H9 (cell line): ENCODE data around the gene PFKFB2. TPM values are rescaled to one million over a fixed set of nuclear protein-coding genes. Genes with fewer than 3 reads are reported as not detected.

Source experiments
- DNase-seq: peaks from one replicate; pipeline ENCODE4 v3.0.0-alpha.2; 2017
- H2AFZ ChIP-seq: one replicate; pipeline ENCODE4 v1.6.1; 2013; ENCODE audit warnings: mild to moderate bottlenecking, low read length, control low read depth, moderate library complexity
- H2AK5ac ChIP-seq: 2 replicates; pipeline ENCODE4 v1.6.1; 2013; ENCODE audit warnings: low read length, control low read depth, mixed read lengths; ENCODE audit not compliant: insufficient read length
- H2BK120ac ChIP-seq: one replicate; pipeline ENCODE4 v1.6.1; 2013; ENCODE audit warnings: low read depth, mild to moderate bottlenecking, low read length, control low read depth, inconsistent platforms; ENCODE audit not compliant: poor library complexity, severe bottlenecking
- H2BK12ac ChIP-seq: 2 replicates; pipeline ENCODE4 v1.6.1; 2013; ENCODE audit warnings: low read length, control low read depth, mixed read lengths, low read depth; ENCODE audit not compliant: insufficient read length
- H2BK15ac ChIP-seq: 2 replicates; pipeline ENCODE4 v1.6.1; 2013; ENCODE audit warnings: low read depth, low read length, control low read depth
- H2BK20ac ChIP-seq: one replicate; pipeline ENCODE4 v1.6.1; 2013; ENCODE audit warnings: low read depth, mild to moderate bottlenecking, low read length, control low read depth, inconsistent platforms; ENCODE audit not compliant: poor library complexity, severe bottlenecking
- H2BK5ac ChIP-seq: 2 replicates; pipeline ENCODE4 v1.6.1; 2013; ENCODE audit warnings: low read length, control low read depth, mixed read lengths; ENCODE audit not compliant: insufficient read length
- H3K14ac ChIP-seq: 2 replicates; pipeline ENCODE4 v1.6.1; 2013; ENCODE audit warnings: low read length, control low read depth; ENCODE audit not compliant: insufficient read depth
- H3K18ac ChIP-seq: 2 replicates; pipeline ENCODE4 v1.6.1; 2013; ENCODE audit warnings: low read depth, mild to moderate bottlenecking, mixed read lengths, low read length, control low read depth; ENCODE audit not compliant: insufficient read length
- H3K23ac ChIP-seq: 2 replicates; pipeline ENCODE4 v1.6.1; 2013; ENCODE audit warnings: low read length, control low read depth, mixed read lengths, low read depth; ENCODE audit not compliant: insufficient read length
- H3K23me2 ChIP-seq: 2 replicates; pipeline ENCODE4 v1.6.1; 2013; ENCODE audit warnings: low read depth, mild to moderate bottlenecking, mixed read lengths, low read length, control low read depth; ENCODE audit not compliant: insufficient read length, poor library complexity, severe bottlenecking
- H3K27ac ChIP-seq: 2 replicates; pipeline ENCODE4 v1.5.1; 2013; ENCODE audit warnings: low read length, control low read depth, mixed read lengths, low read depth; ENCODE audit not compliant: insufficient read length
- H3K27me3 ChIP-seq: 2 replicates; pipeline ENCODE4 v1.6.1; 2013; ENCODE audit warnings: low read length, control low read depth, inconsistent platforms; ENCODE audit not compliant: insufficient read depth
- H3K4ac ChIP-seq: 2 replicates; pipeline ENCODE4 v1.6.1; 2013; ENCODE audit warnings: low read depth, mild to moderate bottlenecking, control low read depth, inconsistent platforms, low read length, moderate library complexity
- H3K4me1 ChIP-seq: 2 replicates; pipeline ENCODE4 v1.6.1; 2013; ENCODE audit warnings: low read length, control low read depth, inconsistent platforms; ENCODE audit not compliant: insufficient read depth
- H3K4me2 ChIP-seq: 2 replicates; pipeline ENCODE4 v1.6.1; 2013; ENCODE audit warnings: low read length, control low read depth, mixed read lengths; ENCODE audit not compliant: insufficient read length, insufficient read depth
- H3K56ac ChIP-seq: 2 replicates; pipeline ENCODE4 v1.6.1; 2013; ENCODE audit warnings: low read depth, mild to moderate bottlenecking, mixed read lengths, low read length, control low read depth; ENCODE audit not compliant: insufficient read length
- H3K79me1 ChIP-seq: 2 replicates; pipeline ENCODE4 v1.6.1; 2013; ENCODE audit warnings: low read depth, mild to moderate bottlenecking, moderate library complexity, low read length, control low read depth, inconsistent platforms; ENCODE audit not compliant: insufficient read depth, poor library complexity, severe bottlenecking
- H3K79me2 ChIP-seq: 2 replicates; pipeline ENCODE4 v1.6.1; 2013; ENCODE audit warnings: low read length, control low read depth, inconsistent platforms; ENCODE audit not compliant: insufficient read depth
- H3K9ac ChIP-seq: 2 replicates; pipeline ENCODE4 v1.6.1; 2013; ENCODE audit warnings: low read length, control low read depth, mixed read lengths; ENCODE audit not compliant: insufficient read length; ENCODE audit errors: extremely low read depth
- H3K9me3 ChIP-seq: one replicate; pipeline ENCODE4 v1.6.1; 2013; ENCODE audit warnings: low read depth, low read length, inconsistent platforms; ENCODE audit not compliant: control insufficient read depth
- H3T11ph ChIP-seq: one replicate; pipeline ENCODE4 v1.6.1; 2013; ENCODE audit warnings: mild to moderate bottlenecking, low read length, control low read depth, inconsistent platforms
- H4K20me1 ChIP-seq: one replicate; pipeline ENCODE4 v1.6.1; 2013; ENCODE audit not compliant: control insufficient read depth, insufficient read length, insufficient read depth
- H4K5ac ChIP-seq: 2 replicates; pipeline ENCODE4 v1.6.1; 2013; ENCODE audit warnings: low read depth, mild to moderate bottlenecking, mixed read lengths, low read length, control low read depth; ENCODE audit not compliant: insufficient read length
- H4K8ac ChIP-seq: replicated peaks from 2 replicates; pipeline ENCODE4 v1.6.1; 2013; ENCODE audit warnings: low read length, control low read depth, mixed read lengths, low read depth; ENCODE audit not compliant: insufficient read length
- H4K91ac ChIP-seq: 2 replicates; pipeline ENCODE4 v1.6.1; 2013; ENCODE audit warnings: low read depth, mild to moderate bottlenecking, moderate library complexity, mixed read lengths, low read length, control low read depth; ENCODE audit not compliant: insufficient read length
- H3K27ac Mint-ChIP-seq, 3 experiments: 2 replicates in 2 of 3; 3 replicates in 1 of 3; pipeline ENCODE4 v1.8.0; 2020 to 2021; ENCODE audit warnings: mixed read lengths in 3 of 3, mild to moderate bottlenecking in 1 of 3, moderate library complexity in 1 of 3
- H3K27me3 Mint-ChIP-seq: 2 replicates; pipeline ENCODE4 v1.8.0; 2021; ENCODE audit warnings: low read depth, mild to moderate bottlenecking, moderate library complexity, mixed read lengths
- H3K36me3 Mint-ChIP-seq, 3 experiments: 2 replicates in 2 of 3; 3 replicates in 1 of 3; pipeline ENCODE4 v1.8.0; 2020 to 2021; ENCODE audit warnings: low read depth in 3 of 3, mixed read lengths in 3 of 3; ENCODE audit not compliant: insufficient read depth in 1 of 3
- H3K4me1 Mint-ChIP-seq, 2 experiments: 2 replicates each; pipeline ENCODE4 v1.8.0; 2020; ENCODE audit warnings: mixed read lengths in 2 of 2
- H3K4me3 Mint-ChIP-seq, 2 experiments: 2 replicates in 1 of 2; 3 replicates in 1 of 2; pipeline ENCODE4 v1.8.0; 2020 to 2021; ENCODE audit warnings: mild to moderate bottlenecking in 2 of 2, mixed read lengths in 2 of 2, moderate library complexity in 1 of 2
- H3K9me3 Mint-ChIP-seq, 2 experiments: 2 replicates in 1 of 2; 3 replicates in 1 of 2; pipeline ENCODE4 v1.8.0; 2020; ENCODE audit warnings: mild to moderate bottlenecking in 2 of 2, mixed read lengths in 2 of 2, moderate library complexity in 1 of 2
- CTCF ChIP-seq: fragments of 200-600 bp; sonication (generic); conservative IDR thresholded peaks from 3 replicates; pipeline ENCODE4 v1.8.0; 2021; ENCODE audit warnings: antibody characterized with exemption, mild to moderate bottlenecking
- WGBS: extraction: QIAGEN DNeasy Blood & Tissue Kit; methylation state at CpG from one replicate; pipeline ENCODE4 v1.1.7; 2013; ENCODE audit warnings: missing lambda C conversion rate, low lambda C conversion rate, mixed read lengths; ENCODE audit not compliant: insufficient read length; ENCODE audit errors: extremely low coverage; 5-methylcytosine and 5-hydroxymethylcytosine counted together
- total RNA-seq: library from RNA; stranded (reverse); gene quantifications from 2 replicates; pipeline ENCODE4 v1.2.1, GENCODE V29; 2021

PFKFB2 gene
- total RNA-seq, 1 experiment from 2014 or later, result 14.6 TPM

- Histone ChIP-seq H2BK12ac (no peak overlapping the region), H3K18ac (no peak overlapping the region), H4K5ac (no peak overlapping the region), H4K91ac (no peak overlapping the region), H3K23me2 (no peaks in the 10 kb centered on the region), H4K20me1 (no peaks in the 10 kb centered on the region), H2BK15ac (no peak overlapping the region), H3K9ac (no peak overlapping the region), H2AFZ (no peak overlapping the region), H3K4me2 (no peak overlapping the region), H2AK5ac (no peak overlapping the region), H3T11ph (no peak overlapping the region), H3K4me1 (peaks cover 20% of the 10 kb centered on the region), H3K14ac (no peak overlapping the region), H3K9me3 (no peaks in the 10 kb centered on the region), H3K27me3 (no peaks in the 10 kb centered on the region), H3K4ac (no peak overlapping the region), H2BK20ac (no peak overlapping the region), H2BK5ac (no peak overlapping the region), H3K79me1 (no peaks in the 10 kb centered on the region), H3K79me2 (no peaks in the 10 kb centered on the region; the same call in 1 of the 2 replicates), H3K56ac (no peak overlapping the region), H4K8ac (no peak overlapping the region), H3K27ac (no peak overlapping the region), H2BK120ac (no peak overlapping the region), H3K23ac (no peak overlapping the region)
- Mint-ChIP-seq H3K9me3 (no peaks in the 10 kb centered on the region), H3K27me3 (no peaks in the 10 kb centered on the region), H3K36me3 (no peaks in the 10 kb centered on the region; a peak in 1 of 7 replicates), H3K27ac (peak overlapping the region in 1 of 3 experiments; percentile 73; a peak in 1 of 7 replicates), H3K4me1 (peaks cover 44 to 46% of the 10 kb centered on the region in 2 experiments), H3K4me3 (no peak overlapping the region)
- DNase-seq, result no peak
- no CpG with 5 or more reads among the region's 2 CpGs for WGBS
- no peak for TF ChIP-seq CTCF
These were observed 19.8 kb upstream of the PFKFB2 start for GRCh38 chr1:207033302-207033701.
